ENCODE measurements around the gene C5orf58.

GRCh38 chr5:170190436-170191134, 42.2 kb upstream of the C5orf58 start:
- TF ChIP-seq POLR2A (IDR thresholded peaks at IDR 0.05) = no peak
- no peak for TF ChIP-seq CTCF (IDR thresholded peaks at IDR 0.05)
- no peak for TF ChIP-seq POLR2AphosphoS5 (IDR thresholded peaks at IDR 0.05)
